HepG2 (cell line): ENCODE results near the gene NUP153. TPM values are rescaled to one million over a fixed set of nuclear protein-coding genes. Genes with fewer than 3 reads are reported as not detected.

Source experiments
- ATAC-seq: fragments of 200-7000 bp; cut with Tn5 transposase; 3 replicates; pipeline ENCODE4 v1.9.1; 2020; ENCODE audit warnings: mild to moderate bottlenecking, moderate library complexity
- BruUV-seq: library from RNA; stranded (reverse); fragments of 400-500 nt; replicated peaks from 2 replicates; lab custom pipeline; 2021; lab: Mats Ljungman, UMichigan
- CTCF ChIA-PET: fragments of 300-600 bp; formaldehyde crosslinking; extraction: SDS; loops from one replicate; lab custom pipeline; 2021; ENCODE audit warnings: low total read pairs, inconsistent platforms, low intra/inter-chr PET ratio; lab: Yijun Ruan, JAX
- POLR2A ChIA-PET: fragments of 350-600 bp; sonication (Branson Sonifier 250); formaldehyde crosslinking; loops from one replicate; lab custom pipeline; 2020; ENCODE audit warnings: antibody characterized with exemption, inconsistent platforms; lab: Yijun Ruan, JAX
- DNase-seq: peaks from one replicate; pipeline ENCODE4 v3.0.0-alpha.2; 2015; ENCODE audit warnings: low spot score
- FAIRE-seq: peaks from 3 replicates; lab custom pipeline; 2011; peaks lifted over from hg19 to GRCh38; lab: Jason Lieb, UNC
- H2AFZ ChIP-seq: one replicate; pipeline ENCODE4 v1.6.1; 2011; ENCODE audit warnings: low read length, inconsistent platforms
- H3K27ac ChIP-seq: fragments of 300-600 bp; 3 replicates; pipeline ENCODE4 v1.8.0; 2011; ENCODE audit warnings: mixed run types, mild to moderate bottlenecking, mixed read lengths, low read length, inconsistent platforms; ENCODE audit not compliant: insufficient read depth; ENCODE audit errors: extremely low read length
- H3K27me3 ChIP-seq, 2 experiments: fragments of 200-600 bp in 1 of 2; 2 replicates in 1 of 2; 3 replicates in 1 of 2; pipeline versions ENCODE4 v1.6.0 to v1.8.0; 2011; ENCODE audit warnings: low read length in 2 of 2, mild to moderate bottlenecking in 2 of 2, moderate library complexity in 2 of 2, inconsistent platforms in 1 of 2; ENCODE audit not compliant: insufficient read depth in 2 of 2, control insufficient read depth in 1 of 2
- H3K36me3 ChIP-seq, 2 experiments: fragments of 200-600 bp in 1 of 2; replicated peaks in 1 of 2; 2 replicates in 1 of 2; 3 replicates in 1 of 2; pipeline versions ENCODE4 v1.5.1 to v1.8.0; 2011; ENCODE audit warnings: low read length in 2 of 2, inconsistent platforms in 1 of 2; ENCODE audit not compliant: insufficient read depth in 2 of 2, control insufficient read depth in 1 of 2
- H3K4me1 ChIP-seq: 2 replicates; pipeline ENCODE4 v1.5.1; 2012; ENCODE audit warnings: low read length, inconsistent platforms; ENCODE audit not compliant: insufficient read depth
- H3K4me2 ChIP-seq: 2 replicates; pipeline ENCODE4 v1.6.0; 2011; ENCODE audit warnings: low read depth, low read length, inconsistent platforms
- H3K4me3 ChIP-seq, 3 experiments: fragments of 200-600 bp in 1 of 3; sonication (generic), shearing (Covaris generic) in 1 of 3; replicated peaks in 1 of 3; 2 replicates each; pipeline ENCODE4 v1.5.1; 2011 to 2016; ENCODE audit warnings: low read length in 3 of 3, inconsistent platforms in 2 of 3, low read depth in 2 of 3, mild to moderate bottlenecking in 2 of 3, control low read depth in 1 of 3, mixed read lengths in 1 of 3; ENCODE audit not compliant: insufficient read depth in 1 of 3
- H3K79me2 ChIP-seq: one replicate; pipeline ENCODE4 v1.6.1; 2011; ENCODE audit warnings: low read length, inconsistent platforms; ENCODE audit not compliant: insufficient read depth
- H3K9ac ChIP-seq: 2 replicates; pipeline ENCODE4 v1.6.0; 2011; ENCODE audit warnings: mild to moderate bottlenecking, low read depth, low read length, inconsistent platforms; ENCODE audit not compliant: insufficient read depth
- H3K9me3 ChIP-seq: 2 replicates; pipeline ENCODE4 v1.5.1; 2012; ENCODE audit warnings: mild to moderate bottlenecking, low read length
- H4K20me1 ChIP-seq: 2 replicates; pipeline ENCODE4 v1.6.0; 2011; ENCODE audit warnings: inconsistent platforms, mild to moderate bottlenecking, low read length, moderate library complexity; ENCODE audit not compliant: insufficient read depth
- ELF4 ChIP-seq: sonication (generic); formaldehyde crosslinking; IDR thresholded peaks from 2 replicates; pipeline ENCODE4 v1.5.0; 2020; ENCODE audit warnings: missing genetic modification reagents, mild to moderate bottlenecking, moderate library complexity, borderline replicate concordance
- RBM22 ChIP-seq: fragments of 200-400 bp; formaldehyde crosslinking; optimal IDR thresholded peaks from 2 replicates; pipeline ENCODE3; 2017; ENCODE audit warnings: mild to moderate bottlenecking, low read length, moderate library complexity
- SPEN ChIP-seq: sonication (generic); formaldehyde crosslinking; IDR thresholded peaks from 2 replicates; pipeline ENCODE4 v1.5.1; 2020; ENCODE audit warnings: low read depth, mild to moderate bottlenecking, missing genetic modification reagents
- SUZ12 ChIP-seq: fragments of 150-350 bp; IDR thresholded peaks from 2 replicates; pipeline ENCODE4 v1.6.1; 2014; ENCODE audit warnings: low read depth, low read length
- TSC22D2 ChIP-seq: sonication (generic); formaldehyde crosslinking; IDR thresholded peaks from 2 replicates; pipeline ENCODE4 v1.5.1; 2020; ENCODE audit warnings: missing genetic modification reagents, mild to moderate bottlenecking, borderline replicate concordance
- USF2 ChIP-seq, 2 experiments: sonication (generic) in 1 of 2; formaldehyde crosslinking in 1 of 2; IDR thresholded peaks; 2 replicates each; pipeline versions ENCODE4 v1.5.1 to v1.6.1; 2011 to 2020; ENCODE audit warnings: borderline replicate concordance in 1 of 2, low read depth in 1 of 2, low read length in 1 of 2, mild to moderate bottlenecking in 1 of 2, missing genetic modification reagents in 1 of 2, moderate library complexity in 1 of 2
- ZNF33B ChIP-seq: sonication (generic); formaldehyde crosslinking; IDR thresholded peaks from 2 replicates; pipeline ENCODE4 v1.5.1; 2020; ENCODE audit warnings: mild to moderate bottlenecking, missing genetic modification reagents
- ZNF614 ChIP-seq: IDR thresholded peaks from 2 replicates; pipeline ENCODE4 v1.6.1; 2018; ENCODE audit warnings: missing biosample characterization, missing genetic modification reagents, inconsistent platforms, borderline replicate concordance
- WGBS: methylation state at CpG from one replicate; pipeline ENCODE4 v1.1.6; 2017; ENCODE audit warnings: low lambda C conversion rate; 5-methylcytosine and 5-hydroxymethylcytosine counted together
- in situ Hi-C: cut with HindIII; loops from 2 replicates; pipeline ENCODE4 v1.10.0; 2017; ENCODE audit warnings: low pct_unique_long_range_greater_than_20kb; ENCODE audit not compliant: extremely low pct_ligation_motif_present
- intact Hi-C: fragments of 100-400 bp; cut with micrococcal nuclease; formaldehyde crosslinking; loops from one replicate; pipeline ENCODE4 v1.10.0; 2022; ENCODE audit not compliant: unreplicated experiment
- polyA plus RNA-seq, 8 experiments: library from polyadenylated mRNA; depleted of rRNA in 3 of 8; stranded (reverse) in 7 of 8; unstranded in 1 of 8; fragments of >200 nt; fragmentation: Illumina TruSeq in 4 of 8; extraction: Trizol in 4 of 8; gene quantifications; 2 replicates each; pipeline versions ENCODE4 v1.2.1 to v1.2.3, GENCODE V29; 2011 to 2016; ENCODE audit warnings: low read depth in 4 of 8, missing spikeins in 1 of 8, mixed read lengths in 1 of 8; ENCODE audit not compliant: insufficient read depth in 1 of 8
- total RNA-seq, 5 experiments: library from RNA; depleted of rRNA; stranded (reverse); fragments of >200 nt; fragmentation: Illumina TruSeq; extraction: Trizol; gene quantifications; 2 replicates each; pipeline ENCODE4 v1.2.3, GENCODE V29; 2016; ENCODE audit warnings: low read depth in 1 of 5
- TF ChIP-seq, protein P1 (sequence below): sonication (generic); formaldehyde crosslinking; IDR thresholded peaks from 2 replicates; pipeline ENCODE4 v1.5.0; 2020; ENCODE audit warnings: mild to moderate bottlenecking, missing genetic modification reagents
- TF ChIP-seq, protein P2 (sequence below): sonication (generic); formaldehyde crosslinking; IDR thresholded peaks from 2 replicates; pipeline ENCODE4 v1.4.0; 2020; ENCODE audit warnings: missing genetic modification reagents

NUP153 gene
- total and polyA plus RNA-seq, 2 of the 13 experiments (the other 11 are each of a cell fraction or from before 2014, with no cell fraction given) = 29.8 to 55.2 TPM

GRCh38 chr6:17679726-17680125 is 27.0 kb downstream of the NUP153 start (continued):
- TF ChIP-seq, protein P1, sequence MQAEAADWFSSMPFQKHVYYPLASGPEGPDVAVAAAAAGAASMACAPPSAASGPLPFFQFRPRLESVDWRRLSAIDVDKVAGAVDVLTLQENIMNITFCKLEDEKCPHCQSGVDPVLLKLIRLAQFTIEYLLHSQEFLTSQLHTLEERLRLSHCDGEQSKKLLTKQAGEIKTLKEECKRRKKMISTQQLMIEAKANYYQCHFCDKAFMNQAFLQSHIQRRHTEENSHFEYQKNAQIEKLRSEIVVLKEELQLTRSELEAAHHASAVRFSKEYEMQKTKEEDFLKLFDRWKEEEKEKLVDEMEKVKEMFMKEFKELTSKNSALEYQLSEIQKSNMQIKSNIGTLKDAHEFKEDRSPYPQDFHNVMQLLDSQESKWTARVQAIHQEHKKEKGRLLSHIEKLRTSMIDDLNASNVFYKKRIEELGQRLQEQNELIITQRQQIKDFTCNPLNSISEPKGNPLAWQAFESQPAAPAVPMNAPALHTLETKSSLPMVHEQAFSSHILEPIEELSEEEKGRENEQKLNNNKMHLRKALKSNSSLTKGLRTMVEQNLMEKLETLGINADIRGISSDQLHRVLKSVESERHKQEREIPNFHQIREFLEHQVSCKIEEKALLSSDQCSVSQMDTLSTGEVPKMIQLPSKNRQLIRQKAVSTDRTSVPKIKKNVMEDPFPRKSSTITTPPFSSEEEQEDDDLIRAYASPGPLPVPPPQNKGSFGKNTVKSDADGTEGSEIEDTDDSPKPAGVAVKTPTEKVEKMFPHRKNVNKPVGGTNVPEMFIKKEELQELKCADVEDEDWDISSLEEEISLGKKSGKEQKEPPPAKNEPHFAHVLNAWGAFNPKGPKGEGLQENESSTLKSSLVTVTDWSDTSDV (CRISPR knock-in tag) = no peak
- no peak for TF ChIP-seq SUZ12
- TF ChIP-seq USF2 (IDR thresholded peaks at IDR 0.05; ENCODE audit: low read depth, low read length) = no peak
- no peak for TF ChIP-seq USF2 (CRISPR knock-in tag; IDR thresholded peaks at IDR 0.05; ENCODE audit: borderline replicate concordance)
- TF ChIP-seq RBM22 = peak; percentile 79
- TF ChIP-seq ZNF33B (CRISPR knock-in tag) = no peak

DNA sequence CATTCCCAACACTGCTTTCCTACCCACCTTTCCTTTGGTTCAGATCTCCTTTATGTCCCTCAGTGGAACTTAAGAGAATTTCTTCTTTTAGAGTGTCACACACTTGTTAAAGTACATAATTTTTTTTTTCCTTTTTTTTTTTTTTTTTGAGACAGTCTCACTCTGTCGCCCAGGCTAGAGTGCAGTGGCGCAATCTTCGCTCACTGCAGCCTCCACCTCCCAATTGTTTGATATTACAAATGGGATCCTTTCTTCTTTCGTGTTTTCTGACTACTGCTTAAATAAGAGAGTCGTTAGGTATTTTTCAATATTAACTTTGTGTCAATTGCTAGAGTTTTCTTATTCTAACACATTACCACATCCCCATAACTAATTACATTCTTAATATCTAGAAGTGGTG is 29.1 kb downstream of the NUP153 start:
- TF ChIP-seq ZNF614 (CRISPR knock-in tag) = no peak
- TF ChIP-seq, protein P2, sequence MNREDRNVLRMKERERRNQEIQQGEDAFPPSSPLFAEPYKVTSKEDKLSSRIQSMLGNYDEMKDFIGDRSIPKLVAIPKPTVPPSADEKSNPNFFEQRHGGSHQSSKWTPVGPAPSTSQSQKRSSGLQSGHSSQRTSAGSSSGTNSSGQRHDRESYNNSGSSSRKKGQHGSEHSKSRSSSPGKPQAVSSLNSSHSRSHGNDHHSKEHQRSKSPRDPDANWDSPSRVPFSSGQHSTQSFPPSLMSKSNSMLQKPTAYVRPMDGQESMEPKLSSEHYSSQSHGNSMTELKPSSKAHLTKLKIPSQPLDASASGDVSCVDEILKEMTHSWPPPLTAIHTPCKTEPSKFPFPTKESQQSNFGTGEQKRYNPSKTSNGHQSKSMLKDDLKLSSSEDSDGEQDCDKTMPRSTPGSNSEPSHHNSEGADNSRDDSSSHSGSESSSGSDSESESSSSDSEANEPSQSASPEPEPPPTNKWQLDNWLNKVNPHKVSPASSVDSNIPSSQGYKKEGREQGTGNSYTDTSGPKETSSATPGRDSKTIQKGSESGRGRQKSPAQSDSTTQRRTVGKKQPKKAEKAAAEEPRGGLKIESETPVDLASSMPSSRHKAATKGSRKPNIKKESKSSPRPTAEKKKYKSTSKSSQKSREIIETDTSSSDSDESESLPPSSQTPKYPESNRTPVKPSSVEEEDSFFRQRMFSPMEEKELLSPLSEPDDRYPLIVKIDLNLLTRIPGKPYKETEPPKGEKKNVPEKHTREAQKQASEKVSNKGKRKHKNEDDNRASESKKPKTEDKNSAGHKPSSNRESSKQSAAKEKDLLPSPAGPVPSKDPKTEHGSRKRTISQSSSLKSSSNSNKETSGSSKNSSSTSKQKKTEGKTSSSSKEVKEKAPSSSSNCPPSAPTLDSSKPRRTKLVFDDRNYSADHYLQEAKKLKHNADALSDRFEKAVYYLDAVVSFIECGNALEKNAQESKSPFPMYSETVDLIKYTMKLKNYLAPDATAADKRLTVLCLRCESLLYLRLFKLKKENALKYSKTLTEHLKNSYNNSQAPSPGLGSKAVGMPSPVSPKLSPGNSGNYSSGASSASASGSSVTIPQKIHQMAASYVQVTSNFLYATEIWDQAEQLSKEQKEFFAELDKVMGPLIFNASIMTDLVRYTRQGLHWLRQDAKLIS (CRISPR knock-in tag) = no peak
- no peak for TF ChIP-seq SPEN (CRISPR knock-in tag)
- TF ChIP-seq ELF4 = 0 out of 2 replicates have a peak, but pooled peaks have one; percentile 26
- no peak for TF ChIP-seq TSC22D2 (CRISPR knock-in tag)
- TF ChIP-seq, all 625 proteins: peak for 1
- BruUV-seq = no TSS peak
- Histone ChIP-seq H2AFZ (no peak overlapping the region), H3K27ac (no peak overlapping the region), H4K20me1 (peaks cover 30% of the 10 kb centered on the region), H3K4me3 (no peak overlapping the region), H3K27me3 (no peaks in the 10 kb centered on the region), H3K9me3 (no peaks in the 10 kb centered on the region), H3K36me3 (peaks cover 15 to 71% of the 10 kb centered on the region in 2 experiments), H3K4me1 (peaks cover 25% of the 10 kb centered on the region), H3K79me2 (peaks cover 71% of the 10 kb centered on the region), H3K9ac (no peak overlapping the region), H3K4me2 (no peak overlapping the region)
- intact Hi-C loops = no loop called here
- WGBS = 96% methylated on average over 5 of the region's 5 CpGs
- FAIRE-seq = no peak
- CTCF ChIA-PET = no interaction called here
- DNase-seq = no peak
- ATAC-seq = no peak
- in situ Hi-C loops = no loop called here
- POLR2A ChIA-PET = no interaction called here
